ENCODE results near the gene ITGA1.

Gene ITGA1

GRCh38 chr5:52771343-52772039, 16.2 kb upstream of the ITGA1 start:
- peak; percentile 28 for DNase-seq (ENCODE audit: low spot score)
- in situ Hi-C loops (cut with MboI; ENCODE audit: low pct_unique_long_range_greater_than_20kb, low sequenced_read_pairs, unreplicated experiment): no loop called here
- TF ChIP-seq CTCF (IDR thresholded peaks at IDR 0.05; ENCODE audit: extremely low read depth, insufficient read depth, missing control alignments): no peak

GRCh38 chr5:52772668-52773067, 15.0 kb upstream of the ITGA1 start:
- no peak for DNase-seq (ENCODE audit: low spot score)
- in situ Hi-C loops (cut with MboI; ENCODE audit: low pct_unique_long_range_greater_than_20kb, low sequenced_read_pairs, unreplicated experiment): no loop called here
- no peak for TF ChIP-seq CTCF (IDR thresholded peaks at IDR 0.05; ENCODE audit: extremely low read depth, insufficient read depth, missing control alignments)

- DNase-seq (ENCODE audit: low spot score): no peak
- in situ Hi-C loops (cut with MboI; ENCODE audit: low pct_unique_long_range_greater_than_20kb, low sequenced_read_pairs, unreplicated experiment): no loop called here
- TF ChIP-seq CTCF (IDR thresholded peaks at IDR 0.05; ENCODE audit: extremely low read depth, insufficient read depth, missing control alignments): no peak
Observed at GRCh38 chr5:52773342-52773741, 14.4 kb upstream of the ITGA1 start.

GRCh38 chr5:52774005-52774410, 13.7 kb upstream of the ITGA1 start:
- DNase-seq (ENCODE audit: low spot score): no peak
- in situ Hi-C loops (cut with MboI; ENCODE audit: low pct_unique_long_range_greater_than_20kb, low sequenced_read_pairs, unreplicated experiment): no loop called here

GRCh38 chr5:52776116-52776515, 11.6 kb upstream of the ITGA1 start:
- in situ Hi-C loops (cut with MboI; ENCODE audit: low pct_unique_long_range_greater_than_20kb, low sequenced_read_pairs, unreplicated experiment): no loop called here
- TF ChIP-seq CTCF (IDR thresholded peaks at IDR 0.05; ENCODE audit: extremely low read depth, insufficient read depth, missing control alignments): no peak
- no peak for DNase-seq (ENCODE audit: low spot score)

More at GRCh38 chr5:52774005-52774410, 13.7 kb upstream of the ITGA1 start:
- TF ChIP-seq CTCF (IDR thresholded peaks at IDR 0.05; ENCODE audit: extremely low read depth, insufficient read depth, missing control alignments): no peak

- no peak for DNase-seq (ENCODE audit: low spot score)
- in situ Hi-C loops (cut with MboI; ENCODE audit: low pct_unique_long_range_greater_than_20kb, low sequenced_read_pairs, unreplicated experiment): no loop called here
- TF ChIP-seq CTCF (IDR thresholded peaks at IDR 0.05; ENCODE audit: extremely low read depth, insufficient read depth, missing control alignments): no peak
Observed at GRCh38 chr5:52777186-52777585, 10.5 kb upstream of the ITGA1 start.
